Measurements from ENCODE around the gene FGF14.

DNA sequence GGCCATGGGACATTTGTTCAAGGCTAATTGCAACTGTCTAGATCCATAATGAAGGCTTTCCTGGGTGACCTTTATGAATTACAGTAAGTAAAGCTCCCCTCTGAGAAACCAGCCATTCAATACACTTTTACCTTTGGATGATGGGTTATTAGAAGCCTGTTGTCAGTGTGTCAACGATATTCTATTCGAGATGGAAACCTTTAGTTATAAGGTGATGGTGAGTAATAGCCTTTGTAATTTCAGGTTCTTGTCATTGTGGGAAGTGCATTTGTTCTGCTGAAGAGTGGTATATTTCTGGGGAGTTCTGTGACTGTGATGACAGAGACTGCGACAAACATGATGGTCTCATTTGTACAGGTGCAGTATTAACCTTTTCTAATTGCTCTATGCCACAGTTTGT is 687.7 kb downstream of the FGF14 start:
- TF ChIP-seq, protein P1, sequence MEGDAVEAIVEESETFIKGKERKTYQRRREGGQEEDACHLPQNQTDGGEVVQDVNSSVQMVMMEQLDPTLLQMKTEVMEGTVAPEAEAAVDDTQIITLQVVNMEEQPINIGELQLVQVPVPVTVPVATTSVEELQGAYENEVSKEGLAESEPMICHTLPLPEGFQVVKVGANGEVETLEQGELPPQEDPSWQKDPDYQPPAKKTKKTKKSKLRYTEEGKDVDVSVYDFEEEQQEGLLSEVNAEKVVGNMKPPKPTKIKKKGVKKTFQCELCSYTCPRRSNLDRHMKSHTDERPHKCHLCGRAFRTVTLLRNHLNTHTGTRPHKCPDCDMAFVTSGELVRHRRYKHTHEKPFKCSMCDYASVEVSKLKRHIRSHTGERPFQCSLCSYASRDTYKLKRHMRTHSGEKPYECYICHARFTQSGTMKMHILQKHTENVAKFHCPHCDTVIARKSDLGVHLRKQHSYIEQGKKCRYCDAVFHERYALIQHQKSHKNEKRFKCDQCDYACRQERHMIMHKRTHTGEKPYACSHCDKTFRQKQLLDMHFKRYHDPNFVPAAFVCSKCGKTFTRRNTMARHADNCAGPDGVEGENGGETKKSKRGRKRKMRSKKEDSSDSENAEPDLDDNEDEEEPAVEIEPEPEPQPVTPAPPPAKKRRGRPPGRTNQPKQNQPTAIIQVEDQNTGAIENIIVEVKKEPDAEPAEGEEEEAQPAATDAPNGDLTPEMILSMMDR (IDR thresholded peaks at IDR 0.05): no peak
- no peak for TF ChIP-seq POLR2A (IDR thresholded peaks at IDR 0.05)
